ENCODE measurements around the gene CDYL2. TPM values are rescaled to one million over a fixed set of nuclear protein-coding genes. Genes with fewer than 3 reads are reported as not detected.

CDYL2 gene
- total RNA-seq, 1 donor from 2014 or later = 1.8 TPM

GRCh38 chr16:80702696-80703095 lies 101.7 kb downstream of the CDYL2 start:
- TF ChIP-seq CTCF (IDR thresholded peaks at IDR 0.05) = no peak
- no peak overlapping the region for H3K27ac Mint-ChIP-seq (ENCODE audit: unreplicated experiment)
- peak; percentile 40 for DNase-seq (ENCODE audit: extremely low spot score, unreplicated experiment)
- no peaks in the 10 kb centered on the region for H3K27me3 Mint-ChIP-seq (ENCODE audit: unreplicated experiment)
- H3K4me1 Mint-ChIP-seq (ENCODE audit: unreplicated experiment) = no peaks in the 10 kb centered on the region
- no peak overlapping the region for H3K4me3 Mint-ChIP-seq (ENCODE audit: unreplicated experiment)
- H3K36me3 Mint-ChIP-seq (ENCODE audit: unreplicated experiment) = no peaks in the 10 kb centered on the region
- peaks cover 18% of the 10 kb centered on the region for H3K9me3 Mint-ChIP-seq (ENCODE audit: unreplicated experiment)

GRCh38 chr16:80700558-80700957 lies 103.8 kb downstream of the CDYL2 start:
- H3K36me3 Mint-ChIP-seq (ENCODE audit: unreplicated experiment) = no peaks in the 10 kb centered on the region
- no peak overlapping the region for H3K4me3 Mint-ChIP-seq (ENCODE audit: unreplicated experiment)
- H3K4me1 Mint-ChIP-seq (ENCODE audit: unreplicated experiment) = no peaks in the 10 kb centered on the region
- TF ChIP-seq CTCF (IDR thresholded peaks at IDR 0.05) = no peak
- peaks cover 12% of the 10 kb centered on the region for H3K9me3 Mint-ChIP-seq (ENCODE audit: unreplicated experiment)
- peak; percentile 42 for DNase-seq (ENCODE audit: extremely low spot score, unreplicated experiment)
- no peak overlapping the region for H3K27ac Mint-ChIP-seq (ENCODE audit: unreplicated experiment)
- peaks cover 3% of the 10 kb centered on the region for H3K27me3 Mint-ChIP-seq (ENCODE audit: unreplicated experiment)

GRCh38 chr16:80695020-80695419 lies 109.4 kb downstream of the CDYL2 start:
- no peaks in the 10 kb centered on the region for H3K4me1 Mint-ChIP-seq (ENCODE audit: unreplicated experiment)
- TF ChIP-seq CTCF (IDR thresholded peaks at IDR 0.05) = no peak
- no peak overlapping the region for H3K4me3 Mint-ChIP-seq (ENCODE audit: unreplicated experiment)
- peaks cover 3% of the 10 kb centered on the region for H3K27me3 Mint-ChIP-seq (ENCODE audit: unreplicated experiment)
- no peak overlapping the region for H3K27ac Mint-ChIP-seq (ENCODE audit: unreplicated experiment)
- no peaks in the 10 kb centered on the region for H3K36me3 Mint-ChIP-seq (ENCODE audit: unreplicated experiment)
- DNase-seq (ENCODE audit: extremely low spot score, unreplicated experiment) = no peak
- H3K9me3 Mint-ChIP-seq (ENCODE audit: unreplicated experiment) = peaks cover 3% of the 10 kb centered on the region

- Mint-ChIP-seq H3K4me1 (ENCODE audit: unreplicated experiment) (no peaks in the 10 kb centered on the region), H3K27me3 (ENCODE audit: unreplicated experiment) (peaks cover 3% of the 10 kb centered on the region), H3K36me3 (ENCODE audit: unreplicated experiment) (no peaks in the 10 kb centered on the region), H3K9me3 (ENCODE audit: unreplicated experiment) (peaks cover 1% of the 10 kb centered on the region), H3K4me3 (ENCODE audit: unreplicated experiment) (no peak overlapping the region), H3K27ac (ENCODE audit: unreplicated experiment) (no peak overlapping the region)
- no peak for TF ChIP-seq CTCF (IDR thresholded peaks at IDR 0.05)
- DNase-seq (ENCODE audit: extremely low spot score, unreplicated experiment) = no peak
Measured at GRCh38 chr16:80693553-80693952, 110.8 kb downstream of the CDYL2 start.

- Mint-ChIP-seq H3K36me3 (ENCODE audit: unreplicated experiment) (no peaks in the 10 kb centered on the region), H3K4me3 (ENCODE audit: unreplicated experiment) (no peak overlapping the region), H3K4me1 (ENCODE audit: unreplicated experiment) (no peaks in the 10 kb centered on the region), H3K27me3 (ENCODE audit: unreplicated experiment) (peaks cover 3% of the 10 kb centered on the region), H3K27ac (ENCODE audit: unreplicated experiment) (no peak overlapping the region), H3K9me3 (ENCODE audit: unreplicated experiment) (no peaks in the 10 kb centered on the region)
- DNase-seq (ENCODE audit: extremely low spot score, unreplicated experiment) = no peak
- TF ChIP-seq CTCF (IDR thresholded peaks at IDR 0.05) = no peak
Measured at GRCh38 chr16:80692270-80692669, 112.1 kb downstream of the CDYL2 start.

Measured in osteocyte (in vitro differentiated cells).